Left ventricle myocardium inferior (tissue), 1 donor: ENCODE measurements around the gene FAM163B. TPM values are rescaled to one million over a fixed set of nuclear protein-coding genes. Genes with fewer than 3 reads are reported as not detected.

ENCODE experiments used
- DNase-seq: peaks from one replicate; pipeline ENCODE4 v3.0.0-alpha.2; 2020
- H3K27ac ChIP-seq: fragments of 200-600 bp; replicated peaks from 2 replicates; pipeline ENCODE4 v1.8.0; 2021
- H3K27me3 ChIP-seq: fragments of 200-600 bp; 2 replicates; pipeline ENCODE4 v1.8.0; 2021; ENCODE audit warnings: low read depth
- H3K36me3 ChIP-seq: fragments of 200-600 bp; 2 replicates; pipeline ENCODE4 v1.8.0; 2021
- H3K4me1 ChIP-seq: fragments of 200-600 bp; 2 replicates; pipeline ENCODE4 v1.8.0; 2021
- H3K4me3 ChIP-seq: fragments of 200-600 bp; 2 replicates; pipeline ENCODE4 v1.8.0; 2021; ENCODE audit warnings: mild to moderate bottlenecking, moderate library complexity
- H3K9me3 ChIP-seq: fragments of 200-600 bp; replicated peaks from 2 replicates; pipeline ENCODE4 v1.8.0; 2021
- CTCF ChIP-seq: fragments of 200-600 bp; IDR thresholded peaks from 2 replicates; pipeline ENCODE4 v1.8.0; 2021; ENCODE audit warnings: antibody characterized with exemption, mild to moderate bottlenecking, borderline replicate concordance
- intact Hi-C: fragments of 100-400 bp; cut with micrococcal nuclease; formaldehyde crosslinking; loops from one replicate; pipeline ENCODE4 v1.11.0; 2022
- total RNA-seq: library from RNA; stranded (reverse); fragmentation: NEBNext Ultra II Directional; extraction: Animal tissue kit (Norgen Biotek cat#: 25700); gene quantifications from one replicate; pipeline ENCODE4 v1.2.1, GENCODE V29; 2021
- donor health status: DM: no; HTN: yes; CAD: no; lungs with severe emphysema.

Gene FAM163B
- total RNA-seq, 1 donor from 2014 or later: not detected

- intact Hi-C loops: no loop called here
- H3K27me3 ChIP-seq: peaks cover 61% of the 10 kb centered on the region
- H3K4me1 ChIP-seq: no peaks in the 10 kb centered on the region
- no peaks in the 10 kb centered on the region for H3K36me3 ChIP-seq
- no peak for DNase-seq
- H3K4me3 ChIP-seq: no peak overlapping the region
- TF ChIP-seq CTCF: no peak
- H3K9me3 ChIP-seq: no peaks in the 10 kb centered on the region
- H3K27ac ChIP-seq: no peak overlapping the region
These were observed 32.8 kb upstream of the FAM163B start for GRCh38 chr9:133641861-133642595.

- Histone ChIP-seq H3K9me3 (no peaks in the 10 kb centered on the region), H3K27me3 (peaks cover 61% of the 10 kb centered on the region), H3K27ac (no peak overlapping the region), H3K4me1 (no peaks in the 10 kb centered on the region), H3K36me3 (no peaks in the 10 kb centered on the region), H3K4me3 (no peak overlapping the region)
- TF ChIP-seq CTCF: no peak
- DNase-seq: no peak
- intact Hi-C loops: no loop called here
These were observed 32.1 kb upstream of the FAM163B start for GRCh38 chr9:133641396-133641655.

- H3K4me1 ChIP-seq: no peaks in the 10 kb centered on the region
- peaks cover 62% of the 10 kb centered on the region for H3K27me3 ChIP-seq
- no peak for DNase-seq
- intact Hi-C loops: no loop called here
- no peaks in the 10 kb centered on the region for H3K9me3 ChIP-seq
- no peak overlapping the region for H3K4me3 ChIP-seq
- H3K36me3 ChIP-seq: no peaks in the 10 kb centered on the region
- no peak for TF ChIP-seq CTCF
- H3K27ac ChIP-seq: no peak overlapping the region
These were observed 31.6 kb upstream of the FAM163B start for GRCh38 chr9:133640580-133641395.

- Histone ChIP-seq H3K4me3 (no peak overlapping the region), H3K36me3 (no peaks in the 10 kb centered on the region), H3K9me3 (no peaks in the 10 kb centered on the region), H3K4me1 (no peaks in the 10 kb centered on the region), H3K27me3 (peaks cover 68% of the 10 kb centered on the region), H3K27ac (no peak overlapping the region)
- intact Hi-C loops: no loop called here
- no peak for TF ChIP-seq CTCF
- DNase-seq: no peak
These were observed 31.0 kb upstream of the FAM163B start for GRCh38 chr9:133640160-133640559.

- no peaks in the 10 kb centered on the region for H3K36me3 ChIP-seq
- H3K27ac ChIP-seq: no peak overlapping the region
- TF ChIP-seq CTCF: no peak
- intact Hi-C loops: no loop called here
- H3K4me1 ChIP-seq: no peaks in the 10 kb centered on the region
- H3K9me3 ChIP-seq: no peaks in the 10 kb centered on the region
- H3K4me3 ChIP-seq: no peak overlapping the region
- H3K27me3 ChIP-seq: peaks cover 73% of the 10 kb centered on the region
- no peak for DNase-seq
These were observed 30.4 kb upstream of the FAM163B start for GRCh38 chr9:133639613-133640012.
